Right atrium auricular region (tissue), 2 donors: ENCODE data around the gene GPR161. TPM values are rescaled to one million over a fixed set of nuclear protein-coding genes. Genes with fewer than 3 reads are reported as not detected.
"Not testable (repeated sequence)": the region's sequence is repeated elsewhere in the genome, so short reads cannot be mapped to it uniquely, and the experiment has no call there.

Experiments used
- DNase-seq: peaks from one replicate; pipeline ENCODE4 v3.0.0-alpha.2; 2019; ENCODE audit warnings: low spot score
- H3K27ac ChIP-seq, 2 donors: fragments of 200-600 bp; sonication (generic); 1 replicate in 1 of 2; 2 replicates in 1 of 2; pipeline ENCODE4 v1.5.1; 2016 to 2019
- H3K27me3 ChIP-seq, 2 donors: fragments of 200-600 bp; sonication (generic); one replicate each; pipeline versions ENCODE4 v1.5.1 to v1.6.0; 2017 to 2019
- H3K36me3 ChIP-seq: fragments of 200-600 bp; sonication (generic); one replicate; pipeline ENCODE4 v1.5.1; 2016
- H3K4me1 ChIP-seq, 2 donors: fragments of 200-600 bp; sonication (generic); one replicate each; pipeline versions ENCODE4 v1.5.1 to v1.6.0; 2017 to 2019
- H3K4me3 ChIP-seq, 2 donors: fragments of 200-600 bp; sonication (generic); 1 replicate in 1 of 2; 2 replicates in 1 of 2; pipeline ENCODE4 v1.5.1; 2017 to 2019; ENCODE audit warnings: mild to moderate bottlenecking in 1 of 2, moderate library complexity in 1 of 2
- H3K9me3 ChIP-seq, 2 donors: fragments of 200-600 bp; sonication (generic); one replicate each; pipeline ENCODE4 v1.5.1; 2019
- total RNA-seq, 2 donors: library from RNA; depleted of rRNA; stranded (reverse); fragments of >200 nt; gene quantifications; one replicate each; pipeline ENCODE4 v1.1.0, GENCODE V29; 2016
- TF ChIP-seq, protein P1 (sequence below), 2 donors: fragments of 200-600 bp; sonication (generic); IDR thresholded peaks; one replicate each; pipeline ENCODE4 v1.5.1; 2019; ENCODE audit warnings: antibody characterized with exemption in 2 of 2

GPR161 gene
- total RNA-seq, 2 donors from 2014 or later: 2.9 to 3.2 TPM

DNA sequence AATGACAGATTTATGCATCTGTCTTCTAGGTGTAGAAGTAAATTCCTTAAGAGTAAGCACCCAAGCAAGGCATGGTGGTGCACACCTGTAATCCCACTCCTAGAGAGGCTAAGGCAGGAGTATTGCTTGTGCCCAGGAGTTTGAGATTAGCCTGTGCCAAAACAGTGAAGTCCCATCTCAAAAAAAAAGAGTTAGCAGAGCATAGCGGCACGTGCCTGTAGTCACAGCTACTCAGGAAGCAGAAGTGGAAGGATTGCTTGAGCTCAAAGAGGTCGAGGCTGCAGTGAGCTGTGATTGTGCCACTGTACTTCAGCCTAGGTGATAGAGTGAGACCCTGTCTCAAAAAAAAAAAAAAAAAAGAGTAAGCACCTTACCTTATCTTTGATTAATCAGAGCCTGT is 26.9 kb upstream of the GPR161 start:
- H3K4me1 ChIP-seq: no peaks in the 10 kb centered on the region
- TF ChIP-seq, protein P1, sequence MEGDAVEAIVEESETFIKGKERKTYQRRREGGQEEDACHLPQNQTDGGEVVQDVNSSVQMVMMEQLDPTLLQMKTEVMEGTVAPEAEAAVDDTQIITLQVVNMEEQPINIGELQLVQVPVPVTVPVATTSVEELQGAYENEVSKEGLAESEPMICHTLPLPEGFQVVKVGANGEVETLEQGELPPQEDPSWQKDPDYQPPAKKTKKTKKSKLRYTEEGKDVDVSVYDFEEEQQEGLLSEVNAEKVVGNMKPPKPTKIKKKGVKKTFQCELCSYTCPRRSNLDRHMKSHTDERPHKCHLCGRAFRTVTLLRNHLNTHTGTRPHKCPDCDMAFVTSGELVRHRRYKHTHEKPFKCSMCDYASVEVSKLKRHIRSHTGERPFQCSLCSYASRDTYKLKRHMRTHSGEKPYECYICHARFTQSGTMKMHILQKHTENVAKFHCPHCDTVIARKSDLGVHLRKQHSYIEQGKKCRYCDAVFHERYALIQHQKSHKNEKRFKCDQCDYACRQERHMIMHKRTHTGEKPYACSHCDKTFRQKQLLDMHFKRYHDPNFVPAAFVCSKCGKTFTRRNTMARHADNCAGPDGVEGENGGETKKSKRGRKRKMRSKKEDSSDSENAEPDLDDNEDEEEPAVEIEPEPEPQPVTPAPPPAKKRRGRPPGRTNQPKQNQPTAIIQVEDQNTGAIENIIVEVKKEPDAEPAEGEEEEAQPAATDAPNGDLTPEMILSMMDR (IDR thresholded peaks at IDR 0.05): no peak
- no peak for DNase-seq
- no peaks in the 10 kb centered on the region for H3K27me3 ChIP-seq
- H3K9me3 ChIP-seq: peaks cover 0 to 16% of the 10 kb centered on the region in 2 donors
- H3K4me3 ChIP-seq: no peak overlapping the region
- no peaks in the 10 kb centered on the region for H3K36me3 ChIP-seq
- H3K27ac ChIP-seq: no peak overlapping the region

DNA sequence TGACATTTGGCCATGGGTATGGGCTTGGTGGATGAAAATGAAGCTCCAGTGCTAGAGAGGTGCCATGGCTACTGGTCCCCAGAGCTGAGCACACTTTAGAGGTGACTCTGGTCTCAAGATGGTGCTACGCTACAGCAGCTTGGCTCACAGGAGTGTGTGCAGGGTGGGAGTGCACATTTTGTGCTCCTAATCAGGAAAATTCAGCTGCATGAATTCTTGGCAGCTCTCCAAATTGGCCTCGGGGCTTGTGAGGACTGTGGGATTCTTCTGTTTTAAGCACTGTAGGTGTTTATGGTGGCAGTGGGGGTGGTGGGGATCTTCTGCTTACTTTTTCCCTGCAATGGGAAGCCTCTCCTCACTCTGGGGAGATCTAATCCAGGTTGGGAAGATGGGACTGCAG is 24.7 kb upstream of the GPR161 start:
- H3K4me1 ChIP-seq: no peaks in the 10 kb centered on the region
- H3K27ac ChIP-seq: no peak overlapping the region
- DNase-seq: no peak
- H3K4me3 ChIP-seq: no peak overlapping the region
- no peaks in the 10 kb centered on the region for H3K36me3 ChIP-seq
- no peaks in the 10 kb centered on the region for H3K27me3 ChIP-seq
- peaks cover 4 to 28% of the 10 kb centered on the region in 2 donors for H3K9me3 ChIP-seq
- TF ChIP-seq, protein P1 (IDR thresholded peaks at IDR 0.05): no peak

DNA sequence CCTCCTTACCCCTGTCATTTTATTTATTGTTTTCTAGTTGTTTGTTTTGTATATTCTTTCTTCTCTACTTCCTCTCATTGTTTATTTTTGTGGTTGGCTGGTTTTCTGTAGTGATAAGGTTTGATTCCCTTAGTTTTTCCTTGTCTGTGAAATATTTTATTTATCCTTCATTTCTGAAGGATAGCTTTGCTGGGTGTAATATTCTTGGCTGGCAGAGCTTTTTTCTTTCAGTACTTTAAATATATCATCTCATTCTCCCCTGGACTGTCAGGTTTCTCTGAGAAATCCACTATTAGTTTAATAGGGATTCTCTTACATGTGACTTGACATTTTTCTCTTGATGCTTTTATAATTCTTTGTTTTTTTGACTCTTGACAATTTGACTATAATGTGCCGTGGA is 23.2 kb upstream of the GPR161 start:
- Histone ChIP-seq H3K27ac (no peak overlapping the region), H3K4me3 (no peak overlapping the region), H3K27me3 (no peaks in the 10 kb centered on the region), H3K4me1 (no peaks in the 10 kb centered on the region), H3K9me3 (peaks cover 4 to 28% of the 10 kb centered on the region in 2 donors), H3K36me3 (no peaks in the 10 kb centered on the region)
- TF ChIP-seq, protein P1 (IDR thresholded peaks at IDR 0.05): no peak
- DNase-seq: no peak

GRCh38 chr1:168159251-168159650 is 22.5 kb upstream of the GPR161 start:
- no peak for DNase-seq
- Histone ChIP-seq H3K27me3 (no peaks in the 10 kb centered on the region), H3K9me3 (peaks cover 4 to 28% of the 10 kb centered on the region in 2 donors), H3K36me3 (no peaks in the 10 kb centered on the region), H3K27ac (no peak overlapping the region), H3K4me1 (no peaks in the 10 kb centered on the region), H3K4me3 (no peak overlapping the region)
- TF ChIP-seq, protein P1 (IDR thresholded peaks at IDR 0.05): no peak

- TF ChIP-seq, protein P1 (IDR thresholded peaks at IDR 0.05): no peak
- H3K27me3 ChIP-seq: no peaks in the 10 kb centered on the region
These were observed 20.9 kb upstream of the GPR161 start for GRCh38 chr1:168157638-168158037.

DNA sequence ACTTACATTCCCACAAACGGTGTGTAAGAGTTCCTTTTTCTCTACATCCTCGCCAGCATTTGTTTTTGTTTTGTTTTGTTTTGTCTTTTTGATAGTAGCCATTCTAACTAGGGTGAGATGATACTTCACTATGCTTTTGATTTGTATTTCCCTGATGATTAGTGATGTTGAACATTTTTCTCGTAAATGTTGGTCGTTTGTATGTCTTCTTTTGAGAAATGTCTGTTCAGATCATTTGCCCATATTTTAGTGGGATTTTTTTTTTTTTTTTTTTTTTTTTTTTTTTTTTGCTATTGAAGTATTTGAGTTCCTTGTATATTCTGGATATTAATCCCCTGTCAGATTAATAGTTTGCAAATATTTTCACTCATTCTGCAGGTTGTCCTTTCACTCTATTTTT is 19.2 kb upstream of the GPR161 start:
- TF ChIP-seq, protein P1 (IDR thresholded peaks at IDR 0.05): no peak
- no peaks in the 10 kb centered on the region for H3K36me3 ChIP-seq
- H3K27ac ChIP-seq: no peak overlapping the region
- no peaks in the 10 kb centered on the region for H3K4me1 ChIP-seq
- H3K9me3 ChIP-seq: peaks cover 4 to 28% of the 10 kb centered on the region in 2 donors
- no peaks in the 10 kb centered on the region for H3K27me3 ChIP-seq
- DNase-seq: no peak
- H3K4me3 ChIP-seq: no peak overlapping the region

More at GRCh38 chr1:168157638-168158037, 20.9 kb upstream of the GPR161 start:
- Histone ChIP-seq H3K4me1 (no peaks in the 10 kb centered on the region), H3K36me3 (no peaks in the 10 kb centered on the region), H3K9me3 (peaks cover 4 to 28% of the 10 kb centered on the region in 2 donors), H3K4me3 (no peak overlapping the region), H3K27ac (no peak overlapping the region)
- no peak for DNase-seq

- not testable (repeated sequence) for H3K4me1 ChIP-seq, DNase-seq, H3K36me3 ChIP-seq, H3K4me3 ChIP-seq, H3K27me3 ChIP-seq, H3K27ac ChIP-seq
- H3K9me3 ChIP-seq: peaks cover 4 to 18% of the 10 kb centered on the region in 2 donors
These were observed 18.0 kb upstream of the GPR161 start for GRCh38 chr1:168154707-168155106.
